GM19025 (cell line): ENCODE measurements around the gene FRS3.
A peak's percentile ranks its signal among the peaks of the same experiment; 100 is the strongest.

Experiments
- ATAC-seq: cut with Tn5 transposase; IDR thresholded peaks from one replicate; pipeline ENCODE4 v1.9.1; 2021; ENCODE audit warnings: mild to moderate bottlenecking, low read depth, moderate library complexity; ENCODE audit not compliant: unreplicated experiment

The FRS3 gene

DNA sequence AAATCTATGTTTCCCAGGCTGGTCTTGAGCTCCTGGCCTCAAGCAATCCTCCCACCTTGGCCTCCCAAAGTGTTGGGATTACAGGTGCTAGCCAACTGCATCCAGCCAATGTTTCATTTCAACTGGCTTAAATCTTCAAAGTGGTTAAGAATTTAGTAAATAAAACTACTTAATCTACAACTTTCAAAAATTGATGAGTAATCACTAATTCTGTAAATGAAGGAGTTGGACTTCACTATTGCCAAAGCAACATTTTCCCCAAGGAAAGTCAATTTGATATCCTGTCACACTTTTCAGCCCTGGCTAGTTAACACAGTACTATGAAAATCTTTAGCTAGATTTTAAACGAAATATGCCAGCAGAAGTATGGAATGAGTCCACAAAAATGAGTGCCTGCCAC, 11.6 kb upstream of the FRS3 start:
- ATAC-seq, result no peak

DNA sequence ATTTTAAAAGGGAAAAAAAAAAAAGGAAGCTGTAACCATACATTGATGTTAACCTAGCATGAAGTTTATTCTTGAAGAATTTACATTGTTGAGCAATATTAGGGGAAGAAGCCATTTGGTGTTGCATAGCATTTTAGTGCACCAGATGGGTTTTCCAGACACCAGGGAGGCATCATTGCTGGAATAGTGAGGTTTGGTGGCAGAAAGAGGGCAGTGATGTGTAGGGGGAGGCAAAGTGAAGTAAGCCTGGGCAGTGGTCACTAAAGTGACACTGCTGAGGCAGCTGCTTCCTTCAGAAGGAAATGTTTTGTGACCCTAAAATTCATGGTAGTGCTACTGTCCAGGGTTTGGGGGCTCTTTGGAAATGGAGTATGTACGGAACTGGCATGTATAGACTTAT, 10.3 kb upstream of the FRS3 start:
- ATAC-seq, result no peak

DNA sequence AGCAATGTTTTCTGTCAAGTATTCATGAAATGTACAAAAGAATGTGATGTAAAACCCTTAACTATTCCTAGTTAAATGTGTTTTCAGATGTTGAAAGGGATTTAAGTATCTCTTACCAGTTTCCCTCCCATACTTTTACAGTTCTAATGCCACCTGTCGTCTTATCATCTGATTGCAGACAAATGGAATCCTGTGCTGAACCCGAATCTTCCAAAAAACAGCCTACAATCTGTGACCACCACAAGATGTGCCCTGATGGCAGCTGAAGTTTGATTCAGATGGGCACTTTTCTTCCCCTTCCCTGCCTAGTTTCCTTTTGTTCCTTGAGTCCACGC, 9.7 kb upstream of the FRS3 start:
- no peak for ATAC-seq

- peak; percentile 73 for ATAC-seq
Observed at GRCh38 chr6:41787219-41787917, 7.7 kb upstream of the FRS3 start, which contains the start of gene TOMM6. Gene TOMM6, plus strand, starts transcription at chr6:41787694. Its CDS starts 4 bp downstream, at chr6:41787698.

DNA sequence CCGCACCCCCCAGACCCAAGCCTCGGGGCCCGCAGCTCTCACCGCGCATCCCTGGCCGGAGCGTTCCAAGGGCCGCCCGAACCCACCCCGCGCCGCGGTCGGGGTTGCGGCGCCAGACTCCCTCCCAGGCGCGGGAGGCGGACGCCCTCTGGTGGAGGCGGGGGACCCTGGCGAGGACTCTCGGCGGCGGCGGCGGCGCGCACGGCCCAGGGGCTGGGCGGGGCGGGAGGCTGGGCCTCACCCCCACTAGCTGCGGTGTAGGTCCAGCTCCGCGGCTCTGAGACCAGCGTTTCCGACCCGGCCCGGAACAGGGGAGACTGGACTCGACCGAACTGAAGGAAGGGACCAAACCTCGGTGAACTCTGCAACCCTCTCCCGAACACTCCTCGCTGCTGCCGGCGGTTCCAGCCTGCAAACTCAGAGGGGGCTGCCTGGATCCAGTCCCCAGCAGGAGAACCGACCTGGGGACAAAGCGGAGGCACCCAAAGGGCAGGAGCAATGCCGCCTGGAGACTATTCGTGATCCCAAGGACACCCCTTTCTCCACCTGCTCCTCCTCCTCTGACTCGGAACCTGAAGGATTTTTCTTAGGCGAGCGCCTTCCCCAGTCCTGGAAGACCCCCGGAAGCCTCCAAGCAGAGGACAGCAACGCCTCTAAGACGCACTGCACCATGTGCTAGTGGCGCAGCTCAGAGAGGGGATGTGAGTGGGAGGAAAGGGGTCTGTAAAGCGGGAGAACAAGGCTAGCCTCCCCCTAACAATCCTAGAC, 6.9 kb upstream of the FRS3 start:
- peak; percentile 71 for ATAC-seq

- ATAC-seq, result peak; percentile 4
Observed at GRCh38 chr6:41785689-41786450, 6.2 kb upstream of the FRS3 start.

GRCh38 chr6:41785254-41785653, 5.6 kb upstream of the FRS3 start:
- ATAC-seq, result no peak

DNA sequence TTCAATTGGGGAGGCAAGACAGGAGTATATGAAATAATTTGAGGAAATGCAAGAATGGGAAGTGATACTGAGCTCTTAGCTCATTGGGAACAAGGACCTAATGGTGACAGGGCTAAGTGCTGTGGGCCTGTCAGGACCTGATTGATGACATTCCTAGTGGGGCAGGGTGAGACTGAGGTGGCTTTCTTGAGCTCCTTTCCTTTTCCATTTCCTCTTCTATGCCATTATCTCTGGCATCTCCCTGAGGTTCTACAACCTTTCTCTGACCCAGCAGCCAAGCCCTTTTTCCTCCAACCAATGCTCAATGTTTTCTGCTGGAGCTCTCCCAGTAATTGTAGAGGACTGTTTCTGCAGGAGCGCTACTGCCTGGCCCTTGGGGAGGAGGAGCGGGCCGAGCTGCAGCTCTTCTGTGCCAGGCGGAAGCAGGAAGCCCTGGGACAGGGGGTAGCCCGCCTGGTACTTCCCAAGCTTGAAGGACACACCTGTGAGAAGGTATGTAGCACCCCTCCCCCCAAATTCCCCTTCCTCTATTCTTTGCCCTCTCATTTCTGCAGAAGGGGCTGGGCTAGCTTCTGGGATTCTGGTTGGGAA, 5.0 kb upstream of the FRS3 start:
- ATAC-seq, result no peak

DNA sequence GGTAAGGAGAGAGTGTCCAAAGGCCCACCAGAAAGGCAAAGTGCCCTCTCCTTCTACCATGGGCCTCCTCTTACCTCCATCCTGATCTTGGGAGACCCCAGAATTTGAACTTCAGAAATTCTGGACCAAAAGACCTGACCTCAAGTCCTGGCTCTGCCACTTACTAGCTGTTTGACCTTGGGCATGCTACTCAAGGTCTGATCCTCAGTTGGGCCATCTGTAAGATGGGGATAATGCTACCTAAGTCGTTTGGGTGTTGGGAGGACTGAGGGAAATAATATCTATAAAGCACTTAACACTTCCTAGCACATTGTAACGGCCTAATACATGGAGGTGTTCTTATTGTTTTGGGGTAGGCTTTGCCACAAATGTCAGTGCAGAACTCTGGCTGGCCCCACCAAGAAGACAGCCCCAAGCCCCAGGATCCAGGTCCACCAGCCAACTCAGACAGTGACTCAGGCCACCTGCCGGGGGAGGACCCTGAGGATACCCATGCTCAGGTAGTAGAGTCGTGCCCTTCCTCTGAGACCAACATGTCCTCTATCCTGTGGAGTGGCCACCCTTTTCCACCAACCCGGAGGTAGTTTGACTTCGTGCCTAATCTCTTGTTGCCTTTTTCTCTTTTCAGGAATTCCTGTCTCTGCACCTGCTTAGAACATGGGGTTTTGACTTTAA, 3.5 kb upstream of the FRS3 start:
- ATAC-seq, result no peak

GRCh38 chr6:41781366-41781730, 1.6 kb upstream of the FRS3 start:
- no peak for ATAC-seq

GRCh38 chr6:41780551-41781365, 1.1 kb upstream of the FRS3 start, which contains the start of gene PRICKLE4:
Gene PRICKLE4, plus strand, starts transcription at chr6:41780782. Its CDS starts 2,692 bp downstream, at chr6:41783474.
- no peak for ATAC-seq

GRCh38 chr6:41779336-41779735, 364 bp downstream of the FRS3 start:
- peak; percentile 29 for ATAC-seq

GRCh38 chr6:41778895-41779294, 805 bp downstream of the FRS3 start:
- ATAC-seq, result no peak

GRCh38 chr6:41777551-41778285, 2.0 kb downstream of the FRS3 start:
- no peak for ATAC-seq

GRCh38 chr6:41775293-41775882, 4.3 kb downstream of the FRS3 start:
- no peak for ATAC-seq

- ATAC-seq, result no peak
Observed at GRCh38 chr6:41774841-41775240, 4.9 kb downstream of the FRS3 start.

DNA sequence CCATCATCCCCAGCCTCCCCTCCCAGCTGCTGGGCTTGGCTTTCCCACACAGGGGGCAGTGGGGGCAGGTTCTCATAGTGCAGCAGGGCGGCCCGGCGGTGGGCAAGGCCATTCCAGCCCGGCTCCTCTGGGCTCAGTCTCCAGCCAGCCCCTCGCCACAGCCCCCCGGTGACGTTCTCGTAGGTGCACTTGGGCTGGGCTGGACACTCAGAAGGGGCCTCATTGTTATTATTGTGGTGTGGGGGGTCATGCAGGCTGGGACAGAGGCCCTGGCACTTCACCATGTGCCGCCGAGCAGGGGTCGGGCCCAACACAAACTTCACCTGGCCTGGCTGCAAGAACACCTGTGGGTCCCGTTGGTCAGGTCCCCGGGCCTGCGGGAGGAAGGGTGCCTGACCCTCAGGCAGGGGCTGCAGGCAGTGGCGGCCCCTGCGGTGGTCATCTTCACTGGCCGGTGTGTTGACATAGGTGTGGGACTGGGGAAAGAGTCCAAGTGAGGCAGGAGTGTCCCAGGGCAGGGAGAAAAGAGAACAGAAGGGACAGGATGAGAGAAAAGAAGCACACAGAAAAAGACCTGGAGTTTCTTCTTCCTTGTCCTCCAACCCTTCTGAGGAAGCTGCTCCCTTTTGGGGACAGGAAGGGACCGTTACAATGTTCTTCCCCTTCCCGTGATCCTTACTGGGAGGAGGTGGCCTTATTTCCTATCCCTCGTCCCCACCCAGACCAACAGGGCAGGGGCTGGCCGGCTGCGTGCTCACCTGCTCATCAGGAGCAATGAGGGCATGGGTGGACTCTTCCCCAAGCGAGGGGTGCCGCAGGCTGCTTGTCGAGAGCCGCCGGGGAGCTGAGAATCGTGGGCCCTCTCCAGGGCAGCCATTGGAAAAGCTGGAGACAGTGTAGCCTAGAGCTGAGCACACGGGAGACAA, 8.4 kb downstream of the FRS3 start:
- no peak for ATAC-seq
